Measurements from ENCODE around the gene CEP19.

The CEP19 gene

DNA sequence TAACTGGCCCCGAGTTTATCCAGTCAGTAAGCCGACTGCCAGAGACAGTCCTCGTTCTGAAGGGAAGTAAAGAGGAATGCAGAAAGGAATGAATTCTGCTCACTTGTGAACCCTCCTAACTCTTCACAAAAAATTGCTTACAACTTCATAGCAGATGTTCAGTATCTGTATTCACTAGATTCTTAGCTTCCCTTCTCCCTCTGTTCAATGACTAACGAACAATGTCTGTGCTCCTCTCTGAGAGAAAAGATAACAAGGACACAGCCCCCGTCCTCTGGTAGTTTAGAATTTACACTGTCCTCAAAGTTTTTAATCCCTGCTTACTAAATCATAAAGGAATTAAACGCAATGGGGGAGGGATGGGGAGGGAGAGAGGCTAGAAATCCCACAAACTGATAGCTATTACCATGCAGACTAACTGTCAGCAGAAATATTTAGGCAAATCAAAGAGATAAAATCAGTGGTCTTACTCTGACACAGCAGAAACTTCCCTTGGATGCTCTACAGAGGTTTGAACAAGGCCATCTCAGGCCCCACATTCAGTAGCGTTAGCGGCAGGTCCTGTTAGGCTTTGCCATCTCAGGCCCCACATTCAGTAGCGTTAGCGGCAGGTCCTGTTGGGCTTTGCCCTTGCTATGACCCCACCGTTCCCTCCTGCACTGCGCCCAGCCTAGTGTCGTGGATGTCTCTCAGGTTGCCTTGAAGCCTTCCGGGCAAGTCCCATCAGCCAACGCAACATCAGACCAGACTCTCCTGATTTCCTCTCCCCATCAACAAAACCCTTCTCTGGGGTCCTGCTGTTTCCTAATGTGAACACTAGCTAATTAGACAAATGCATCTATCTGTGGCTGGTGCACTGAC is 49.1 kb downstream of the CEP19 start:
- DNase-seq: no peak

DNA sequence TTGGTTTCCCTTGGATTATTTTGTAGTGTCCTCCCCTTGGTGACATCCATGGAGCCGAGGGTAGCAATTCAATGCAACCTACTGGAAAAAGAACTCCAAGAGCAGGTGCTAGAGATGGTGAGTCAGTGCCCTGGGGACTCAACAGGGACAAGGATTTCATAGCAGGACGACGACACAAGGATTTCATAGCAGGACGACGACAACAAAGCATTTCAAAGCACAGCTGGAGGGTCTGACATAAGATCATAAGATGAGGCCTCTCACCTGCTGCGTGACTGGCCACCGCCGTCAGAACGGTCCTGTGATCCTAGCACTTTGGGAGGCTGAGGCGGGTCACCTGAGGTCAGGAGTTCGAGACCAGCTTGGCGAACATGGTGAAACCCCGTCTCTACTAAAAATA is 50.0 kb downstream of the CEP19 start:
- no peak for DNase-seq

DNA sequence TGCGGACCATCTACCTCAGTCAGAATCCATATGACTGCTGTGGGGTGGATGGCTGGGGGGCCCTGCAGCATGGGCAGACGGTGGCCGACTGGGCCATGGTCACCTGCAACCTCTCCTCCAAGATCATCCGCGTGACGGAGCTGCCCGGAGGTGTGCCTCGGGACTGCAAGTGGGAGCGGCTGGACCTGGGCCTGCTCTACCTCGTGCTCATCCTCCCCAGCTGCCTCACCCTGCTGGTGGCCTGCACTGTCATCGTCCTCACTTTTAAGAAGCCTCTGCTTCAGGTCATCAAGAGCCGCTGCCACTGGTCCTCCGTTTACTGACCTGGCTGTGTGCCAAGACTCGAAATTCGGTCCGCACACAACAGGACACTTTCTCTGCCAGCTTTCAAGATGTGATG is 50.6 kb downstream of the CEP19 start:
- no peak for DNase-seq

DNA sequence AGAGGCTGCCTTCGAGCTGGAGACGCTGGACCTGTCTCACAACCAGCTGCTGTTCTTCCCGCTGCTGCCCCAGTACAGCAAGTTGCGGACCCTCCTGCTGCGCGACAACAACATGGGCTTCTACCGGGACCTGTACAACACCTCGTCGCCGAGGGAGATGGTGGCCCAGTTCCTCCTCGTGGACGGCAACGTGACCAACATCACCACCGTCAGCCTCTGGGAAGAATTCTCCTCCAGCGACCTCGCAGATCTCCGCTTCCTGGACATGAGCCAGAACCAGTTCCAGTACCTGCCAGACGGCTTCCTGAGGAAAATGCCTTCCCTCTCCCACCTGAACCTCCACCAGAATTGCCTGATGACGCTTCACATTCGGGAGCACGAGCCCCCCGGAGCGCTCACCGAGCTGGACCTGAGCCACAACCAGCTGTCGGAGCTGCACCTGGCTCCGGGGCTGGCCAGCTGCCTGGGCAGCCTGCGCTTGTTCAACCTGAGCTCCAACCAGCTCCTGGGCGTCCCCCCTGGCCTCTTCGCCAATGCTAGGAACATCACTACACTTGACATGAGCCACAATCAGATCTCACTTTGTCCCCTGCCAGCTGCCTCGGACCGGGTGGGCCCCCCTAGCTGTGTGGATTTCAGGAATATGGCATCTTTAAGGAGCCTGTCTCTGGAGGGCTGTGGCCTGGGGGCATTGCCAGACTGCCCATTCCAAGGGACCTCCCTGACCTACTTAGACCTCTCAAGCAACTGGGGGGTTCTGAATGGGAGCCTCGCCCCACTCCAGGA is 51.5 kb downstream of the CEP19 start:
- no peak for DNase-seq

DNA sequence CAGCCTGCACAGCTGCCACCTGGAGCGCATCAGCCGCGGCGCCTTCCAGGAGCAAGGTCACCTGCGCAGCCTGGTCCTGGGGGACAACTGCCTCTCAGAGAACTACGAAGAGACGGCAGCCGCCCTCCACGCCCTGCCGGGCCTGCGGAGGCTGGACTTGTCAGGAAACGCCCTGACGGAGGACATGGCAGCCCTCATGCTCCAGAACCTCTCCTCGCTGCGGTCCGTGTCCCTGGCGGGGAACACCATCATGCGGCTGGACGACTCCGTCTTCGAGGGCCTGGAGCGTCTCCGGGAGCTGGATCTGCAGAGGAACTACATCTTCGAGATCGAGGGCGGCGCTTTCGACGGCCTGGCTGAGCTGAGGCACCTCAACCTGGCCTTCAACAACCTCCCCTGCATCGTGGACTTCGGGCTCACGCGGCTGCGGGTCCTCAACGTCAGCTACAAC is 52.1 kb downstream of the CEP19 start:
- DNase-seq: no peak

Data from 8988T (cell line).